Fibroblast of peridontal ligament (primary cell): Measurements from ENCODE around the gene GRM2.
A peak's percentile ranks its signal among the peaks of the same experiment; 100 is the strongest.

ENCODE experiments used
- DNase-seq: peaks from one replicate; pipeline ENCODE4 v3.0.0-alpha.2; 2010; ENCODE audit errors: extremely low read depth

Gene GRM2

GRCh38 chr3:51680196-51680595 is 26.7 kb upstream of the GRM2 start:
- DNase-seq, result no peak

- no peak for DNase-seq
Measured at GRCh38 chr3:51680663-51681230, 26.1 kb upstream of the GRM2 start.

DNA sequence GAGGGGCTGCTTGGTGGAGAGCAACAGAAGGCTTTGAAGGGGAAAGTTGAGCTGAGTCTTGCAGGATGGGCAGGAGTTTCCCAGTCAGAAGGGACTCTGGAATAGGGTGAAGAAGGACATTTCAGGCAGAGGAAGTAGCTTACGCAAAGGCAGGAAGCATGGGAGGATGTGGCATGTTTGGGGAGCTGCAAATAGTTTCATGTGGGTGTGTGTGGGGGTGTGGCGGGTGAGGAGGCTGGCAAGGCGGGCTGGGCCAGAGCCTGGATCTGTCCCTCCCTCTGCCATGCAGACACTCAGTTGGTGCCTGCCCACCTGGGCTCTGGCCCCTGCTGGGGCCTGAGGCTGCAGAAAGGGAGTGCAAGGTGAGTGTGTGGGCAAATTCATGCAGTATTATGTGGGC is 25.4 kb upstream of the GRM2 start:
- DNase-seq, result no peak

DNA sequence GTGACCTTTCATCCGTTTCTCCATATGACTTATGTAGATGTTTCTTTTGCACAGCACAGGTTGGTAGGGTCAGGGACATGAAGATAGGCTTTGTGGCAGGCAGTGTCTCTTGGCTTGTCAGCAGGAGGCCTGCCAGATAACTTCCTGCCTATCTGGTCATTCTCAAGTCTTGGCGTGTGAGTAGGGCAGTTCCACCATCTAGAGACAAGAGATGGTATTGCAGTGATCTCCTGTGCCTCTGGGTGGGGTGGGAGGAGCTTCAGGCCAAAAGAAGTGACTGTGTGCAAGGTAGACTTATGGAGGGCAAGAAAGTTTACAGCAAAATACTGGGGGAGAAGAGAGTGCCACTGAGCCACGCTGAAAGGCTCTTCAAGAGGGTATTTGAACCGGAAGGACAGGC is 24.8 kb upstream of the GRM2 start:
- peak; percentile 86 for DNase-seq

DNA sequence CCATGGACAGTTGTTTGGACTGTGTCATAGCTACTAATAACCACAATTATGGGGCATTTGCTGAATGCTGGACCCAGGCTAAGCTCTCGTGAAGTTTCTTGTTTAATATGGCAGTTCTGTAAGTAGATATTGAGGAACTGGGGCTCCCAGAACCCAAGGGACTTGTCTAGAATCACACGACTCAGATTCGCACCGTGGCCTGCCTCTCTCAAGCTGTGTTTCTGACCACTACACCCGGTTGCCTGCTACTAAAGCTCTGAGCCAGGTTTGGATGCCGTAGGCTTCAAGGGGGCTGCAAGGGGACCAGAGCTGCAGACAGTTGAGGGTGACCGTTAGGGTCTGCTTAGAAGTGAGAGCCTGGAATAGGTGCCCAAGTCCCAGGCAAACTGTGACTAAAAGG is 24.3 kb upstream of the GRM2 start:
- no peak for DNase-seq

- DNase-seq, result no peak
Measured at GRCh38 chr3:51683566-51683965, 23.3 kb upstream of the GRM2 start.

DNA sequence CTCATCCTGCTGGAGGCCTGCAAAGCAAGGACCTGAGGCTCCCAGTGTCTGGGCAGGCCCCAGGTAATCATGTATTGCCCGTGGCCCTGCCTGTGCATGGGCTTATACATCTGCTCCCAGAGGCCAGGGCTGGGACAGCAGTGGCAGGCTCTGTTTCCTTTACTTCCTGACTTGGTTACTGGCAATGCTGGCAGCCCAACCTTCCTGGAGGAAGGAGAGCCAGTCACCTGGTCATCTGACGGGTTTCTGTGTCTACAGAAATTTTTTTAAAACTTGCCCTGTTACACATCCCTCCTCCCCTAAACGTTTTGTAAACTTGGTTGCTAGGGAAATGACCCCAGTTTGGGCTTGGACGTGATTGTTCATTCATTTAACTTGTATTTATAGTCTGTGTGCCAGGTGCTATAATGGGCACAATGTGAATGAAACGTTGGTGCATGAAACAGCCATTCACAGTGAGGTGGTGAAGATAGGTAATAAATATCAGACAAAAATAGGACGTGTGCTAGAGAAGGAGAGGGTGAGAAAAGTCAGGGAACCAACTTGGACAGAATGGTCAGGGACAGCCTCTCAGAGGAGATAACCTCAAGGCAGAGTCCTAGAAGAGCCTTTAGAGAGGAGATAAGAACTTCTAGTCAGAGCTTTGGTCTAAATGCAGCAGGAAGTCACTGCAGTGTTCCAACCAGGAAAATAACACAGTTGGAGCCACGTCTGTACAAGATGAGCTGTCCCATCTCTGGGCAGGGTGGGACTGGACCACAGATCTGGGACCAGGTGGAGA is 21.7 kb upstream of the GRM2 start:
- DNase-seq, result no peak

DNA sequence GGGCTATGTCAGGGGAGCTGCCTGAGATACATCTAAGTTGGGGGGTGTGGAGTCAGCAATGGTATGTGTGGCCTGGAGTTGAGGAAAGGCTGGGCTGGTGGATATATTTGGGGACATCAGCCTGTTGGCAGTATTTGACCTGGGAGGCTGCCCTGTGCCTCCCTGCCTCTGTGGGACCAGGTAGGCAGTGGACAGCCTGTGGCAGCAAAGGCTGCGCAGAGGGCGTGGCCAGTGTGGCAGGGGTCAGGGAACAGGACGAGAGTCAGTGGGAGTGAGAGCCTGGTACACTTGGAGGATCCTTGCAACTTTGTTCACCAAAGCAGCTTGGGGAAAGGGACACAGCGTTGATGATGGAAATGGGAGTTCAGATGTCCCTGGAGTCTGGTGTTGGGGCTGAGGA is 20.8 kb upstream of the GRM2 start:
- no peak for DNase-seq

GRCh38 chr3:51686512-51687215 is 20.2 kb upstream of the GRM2 start:
- DNase-seq, result no peak

- DNase-seq, result peak; percentile 36
Measured at GRCh38 chr3:51687431-51688205, 19.2 kb upstream of the GRM2 start.

- DNase-seq, result no peak
Measured at GRCh38 chr3:51688206-51688600, 18.7 kb upstream of the GRM2 start.

GRCh38 chr3:51691021-51691420 is 15.8 kb upstream of the GRM2 start:
- DNase-seq, result no peak

DNA sequence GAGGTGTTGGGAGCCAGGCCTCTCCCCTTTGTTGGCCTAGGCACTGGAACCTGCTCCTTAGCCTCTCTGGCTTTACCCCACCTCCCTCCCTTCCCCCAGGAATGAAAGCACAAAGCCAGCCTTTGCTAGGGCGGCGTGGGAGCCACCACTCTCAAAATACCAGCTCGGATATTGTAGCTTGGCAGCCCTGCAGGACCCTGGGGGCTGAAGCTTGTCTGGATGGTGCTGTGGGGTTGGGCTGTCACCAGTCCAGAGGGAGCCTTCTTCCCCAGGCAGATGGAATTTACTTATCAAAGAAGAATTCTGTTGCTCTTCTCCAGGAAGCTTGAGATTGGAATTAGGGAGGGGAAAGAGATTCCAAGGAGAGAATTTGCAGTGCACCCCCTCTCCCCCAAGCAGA is 14.9 kb upstream of the GRM2 start:
- no peak for DNase-seq

GRCh38 chr3:51692980-51693395 is 13.9 kb upstream of the GRM2 start:
- no peak for DNase-seq

GRCh38 chr3:51696954-51697353 is 9.9 kb upstream of the GRM2 start:
- DNase-seq, result no peak

DNA sequence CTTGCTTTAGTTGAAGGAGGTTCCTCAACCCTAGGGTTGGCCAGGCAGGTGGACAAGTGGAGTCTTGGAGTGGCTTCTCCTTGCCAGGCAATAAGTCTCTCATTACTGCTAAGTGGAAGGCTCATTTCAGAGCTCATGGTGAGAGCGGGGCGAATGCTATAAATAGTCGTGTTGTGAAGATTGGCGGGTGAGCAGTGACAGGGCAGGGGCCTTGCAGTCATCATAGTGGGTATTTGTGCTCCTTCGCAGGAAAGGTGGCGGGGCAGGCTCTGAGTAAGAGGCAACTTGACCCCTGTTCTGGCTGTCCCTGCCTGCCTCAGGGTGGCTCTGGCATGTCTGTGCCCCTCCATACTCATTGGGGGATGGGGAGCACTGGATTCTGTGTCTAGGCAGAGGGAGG is 8.7 kb upstream of the GRM2 start:
- DNase-seq, result no peak

GRCh38 chr3:51700403-51700802 is 6.5 kb upstream of the GRM2 start:
- DNase-seq, result no peak

DNA sequence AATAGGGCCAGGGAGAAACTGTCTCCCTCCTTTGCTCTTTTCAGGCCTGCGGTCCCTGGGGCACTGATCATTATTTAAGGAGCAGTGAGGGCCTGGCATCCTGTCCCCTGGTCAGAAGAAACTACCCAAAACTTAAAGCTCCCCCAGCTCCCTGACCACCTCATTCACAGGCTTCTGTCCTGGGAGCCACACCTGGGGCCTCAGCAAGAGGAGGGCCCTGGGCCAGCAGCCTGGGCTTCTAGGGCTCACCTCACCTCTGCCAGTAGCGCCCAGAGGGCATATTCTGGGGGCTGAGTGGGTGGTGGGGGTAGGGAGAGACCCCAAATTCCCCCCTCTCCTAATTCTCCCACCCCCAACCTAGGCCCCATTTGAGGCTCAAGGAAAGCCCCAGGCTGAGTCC is 4.7 kb upstream of the GRM2 start:
- no peak for DNase-seq

DNA sequence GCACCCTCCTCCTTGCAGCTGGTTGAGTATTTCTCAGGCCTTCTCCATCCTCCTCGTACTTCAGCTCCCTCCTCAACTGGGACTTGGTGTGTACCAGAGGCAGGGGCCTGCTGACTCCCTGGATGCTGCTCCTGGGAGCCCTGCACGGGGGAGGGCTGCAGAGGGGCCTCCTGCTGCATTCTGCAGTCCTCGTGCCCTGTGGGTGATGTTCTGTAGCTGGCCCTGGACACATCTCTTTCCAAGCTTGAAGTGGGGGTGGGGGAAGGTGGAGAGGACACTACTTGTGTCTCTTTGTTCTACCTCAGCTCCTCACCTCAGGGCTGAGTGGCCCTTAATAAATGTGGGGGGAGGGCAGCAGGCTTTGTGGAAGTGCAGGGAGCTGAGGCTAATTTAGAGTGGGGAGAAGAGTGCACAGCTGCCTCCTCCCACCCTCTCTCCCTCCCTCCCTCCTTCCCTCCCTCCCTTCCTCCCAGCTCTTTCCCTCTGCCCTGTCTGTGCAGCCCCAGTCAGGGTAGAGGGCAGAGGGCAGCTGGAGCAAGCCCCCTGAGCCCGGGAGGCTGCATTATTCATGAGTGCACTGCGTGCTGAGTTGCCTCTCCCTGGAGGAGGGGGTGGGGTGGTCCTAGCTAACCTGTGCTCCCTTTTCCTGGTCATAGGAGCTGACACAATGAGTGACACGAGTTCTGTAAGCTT is 3.7 kb upstream of the GRM2 start:
- no peak for DNase-seq

DNA sequence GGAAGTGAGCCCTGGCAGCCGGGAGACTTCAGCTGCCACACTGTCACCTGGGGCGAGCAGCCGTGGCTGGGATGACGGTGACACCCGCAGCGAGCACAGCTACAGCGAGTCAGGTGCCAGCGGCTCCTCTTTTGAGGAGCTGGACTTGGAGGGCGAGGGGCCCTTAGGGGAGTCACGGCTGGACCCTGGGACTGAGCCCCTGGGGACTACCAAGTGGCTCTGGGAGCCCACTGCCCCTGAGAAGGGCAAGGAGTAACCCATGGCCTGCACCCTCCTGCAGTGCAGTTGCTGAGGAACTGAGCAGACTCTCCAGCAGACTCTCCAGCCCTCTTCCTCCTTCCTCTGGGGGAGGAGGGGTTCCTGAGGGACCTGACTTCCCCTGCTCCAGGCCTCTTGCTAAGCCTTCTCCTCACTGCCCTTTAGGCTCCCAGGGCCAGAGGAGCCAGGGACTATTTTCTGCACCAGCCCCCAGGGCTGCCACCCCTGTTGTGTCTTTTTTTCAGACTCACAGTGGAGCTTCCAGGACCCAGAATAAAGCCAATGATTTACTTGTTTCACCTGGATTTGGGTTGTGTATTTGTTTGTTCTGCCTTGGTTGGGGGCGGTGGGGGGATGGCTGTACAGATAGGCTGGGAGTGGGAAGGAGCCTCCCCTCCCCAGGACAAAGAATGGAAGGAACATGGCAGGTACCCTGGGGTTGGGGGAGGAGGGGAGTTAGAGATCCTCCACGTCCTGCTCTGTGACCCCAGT is 2.9 kb upstream of the GRM2 start:
- no peak for DNase-seq

DNA sequence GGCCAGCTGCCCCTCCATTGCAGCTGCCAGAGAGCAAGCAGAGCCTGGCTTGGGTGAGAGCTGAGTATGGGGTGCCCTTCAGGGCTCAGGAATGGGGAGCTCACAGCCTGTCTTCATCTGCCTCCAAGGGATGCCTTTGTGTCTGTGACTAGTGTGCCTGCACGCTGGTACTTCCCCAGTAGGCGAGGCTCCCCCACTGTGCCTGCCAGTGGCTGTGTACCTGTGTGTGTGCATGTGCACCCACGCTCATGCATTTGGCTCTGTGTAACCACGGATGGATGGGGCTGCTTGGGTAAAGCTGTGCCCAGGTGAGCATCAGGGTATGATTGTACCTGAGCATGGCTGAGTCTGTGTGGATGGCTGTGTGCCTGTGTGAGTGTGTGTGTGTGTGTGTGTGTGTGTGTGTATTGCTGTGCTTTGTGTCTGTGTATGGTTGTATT is 2.3 kb upstream of the GRM2 start:
- DNase-seq, result no peak
